Measurements from ENCODE around the gene UTP14C.

The UTP14C gene

GRCh38 chr13:52006523-52007245, 17.8 kb upstream of the UTP14C start:
- no peak overlapping the region for H3K4me3 ChIP-seq (ENCODE audit: low read depth, low read length)
- DNase-seq (ENCODE audit: low read depth, low spot score) = no peak
- ChIA-PET POLR2A (no interaction called here), CTCF (interaction anchor here (1.3 to 1.6 kb wide), 4 partner anchors 10 to 123 kb away, joined by 3 to 4 read pairs (median 4); no protein-coding TSS in a partner anchor)
- no peak for TF ChIP-seq CTCF (IDR thresholded peaks at IDR 0.05; ENCODE audit: insufficient read depth, low read length, missing control alignments)

GRCh38 chr13:52009946-52010345, 14.5 kb upstream of the UTP14C start:
- ChIA-PET POLR2A (no interaction called here), CTCF (interaction anchor here (2.5 kb wide), 1 partner anchor 9 kb away, joined by 12 read pairs; no protein-coding TSS in a partner anchor)
- no peak overlapping the region for H3K4me3 ChIP-seq (ENCODE audit: low read depth, low read length)
- no peak for DNase-seq (ENCODE audit: low read depth, low spot score)
- no peak for TF ChIP-seq CTCF (IDR thresholded peaks at IDR 0.05; ENCODE audit: insufficient read depth, low read length, missing control alignments)

- ChIA-PET CTCF (interaction anchor here (1.9 to 4.1 kb wide), 2 partner anchors 10 to 191 kb away, joined by 4 to 30 read pairs; no protein-coding TSS in a partner anchor), POLR2A (no interaction called here)
- peak; percentile 27 for TF ChIP-seq CTCF (IDR thresholded peaks at IDR 0.05; ENCODE audit: insufficient read depth, low read length, missing control alignments)
- no peak for DNase-seq (ENCODE audit: low read depth, low spot score)
- peak within 1 kb of the TSS; percentile 96 for H3K4me3 ChIP-seq (ENCODE audit: low read depth, low read length)
Observed at GRCh38 chr13:52010890-52011631, 13.4 kb upstream of the UTP14C start, which contains the start of gene ATP7B. Gene ATP7B, minus strand, starts transcription at chr13:52011450. Its CDS starts 113 bp downstream, at chr13:52011337.

- TF ChIP-seq CTCF (IDR thresholded peaks at IDR 0.05; ENCODE audit: insufficient read depth, low read length, missing control alignments) = no peak
- ChIA-PET CTCF (interaction anchor here (1.0 to 4.1 kb wide), 4 partner anchors 10 to 190 kb away, joined by 4 to 30 read pairs (median 4); partner anchors contain the start of gene NEK5), POLR2A (no interaction called here)
- H3K4me3 ChIP-seq (ENCODE audit: low read depth, low read length) = peak within 1 kb of the TSS; percentile 96
- peak; percentile 79 for DNase-seq (ENCODE audit: low read depth, low spot score)
Observed at GRCh38 chr13:52011632-52012511, 12.6 kb upstream of the UTP14C start, which contains the start of gene ALG11. Gene ALG11, plus strand, starts transcription at chr13:52012398. Its CDS starts 21 bp downstream, at chr13:52012419.

GRCh38 chr13:52012512-52012836, 12.0 kb upstream of the UTP14C start:
- ChIA-PET POLR2A (no interaction called here), CTCF (interaction anchor here (1.0 to 4.1 kb wide), 5 partner anchors 11 to 189 kb away, joined by 4 to 30 read pairs (median 4); partner anchors contain the start of gene NEK5)
- TF ChIP-seq CTCF (IDR thresholded peaks at IDR 0.05; ENCODE audit: insufficient read depth, low read length, missing control alignments) = no peak
- peak overlapping the region; percentile 90 for H3K4me3 ChIP-seq (ENCODE audit: low read depth, low read length)
- no peak for DNase-seq (ENCODE audit: low read depth, low spot score)
